Stimulated activated CD8-positive, alpha-beta memory T cell treated with anti-CD3 and anti-CD28 coated beads, Interleukin-4, amount 100 ng/mL, for 1 hour (primary cell): ENCODE results near the gene NOX5.
"Not testable (repeated sequence)": the region's sequence is repeated elsewhere in the genome, so short reads cannot be mapped to it uniquely, and the experiment has no call there.

Experiments
- DNase-seq, 2 donors: peaks; one replicate each; pipeline ENCODE4 v3.0.0-alpha.2; 2020; ENCODE audit warnings: low read depth in 2 of 2, low spot score in 1 of 2

The NOX5 gene

GRCh38 chr15:69056365-69056764 lies 41.9 kb downstream of the NOX5 start:
- no peak for DNase-seq

GRCh38 chr15:69058830-69059556 lies 44.5 kb downstream of the NOX5 start:
- DNase-seq, result peak; percentile 29 to 41

GRCh38 chr15:69059557-69059943 lies 45.1 kb downstream of the NOX5 start:
- no peak for DNase-seq

- DNase-seq, result no peak
These were observed 45.6 kb downstream of the NOX5 start for GRCh38 chr15:69060041-69060481.

- DNase-seq, result no peak
These were observed 46.2 kb downstream of the NOX5 start for GRCh38 chr15:69060744-69061143.

GRCh38 chr15:69061414-69061842 lies 46.9 kb downstream of the NOX5 start:
- DNase-seq, result no peak

- DNase-seq, result no peak
These were observed 50.2 kb downstream of the NOX5 start for GRCh38 chr15:69064649-69065048.

GRCh38 chr15:69066007-69066995 lies 51.8 kb downstream of the NOX5 start:
- no peak for DNase-seq

GRCh38 chr15:69067296-69067695 lies 52.8 kb downstream of the NOX5 start:
- DNase-seq, result no peak

- no peak for DNase-seq
These were observed 53.7 kb downstream of the NOX5 start for GRCh38 chr15:69068157-69068556.

GRCh38 chr15:69069290-69069689 lies 54.8 kb downstream of the NOX5 start:
- not testable (repeated sequence) for DNase-seq

- DNase-seq, result no peak
These were observed 55.5 kb downstream of the NOX5 start for GRCh38 chr15:69069996-69070395.

- DNase-seq, result no peak
These were observed 55.9 kb downstream of the NOX5 start for GRCh38 chr15:69070396-69070795.

GRCh38 chr15:69071260-69071659 lies 56.8 kb downstream of the NOX5 start:
- DNase-seq, result no peak

- no peak for DNase-seq
These were observed 58.4 kb downstream of the NOX5 start for GRCh38 chr15:69072906-69073305.

GRCh38 chr15:69074001-69074842 lies 59.7 kb downstream of the NOX5 start:
- no peak for DNase-seq

- no peak for DNase-seq
These were observed 60.3 kb downstream of the NOX5 start for GRCh38 chr15:69074843-69075224.

GRCh38 chr15:69075440-69075839 lies 60.9 kb downstream of the NOX5 start:
- no peak for DNase-seq

- no peak for DNase-seq
These were observed 62.3 kb downstream of the NOX5 start for GRCh38 chr15:69076756-69077155.

GRCh38 chr15:69078638-69079037 lies 64.1 kb downstream of the NOX5 start:
- no peak for DNase-seq
